SK-N-SH (cell line): ENCODE data around the gene DCHS2.

Experiments
- EP300 ChIP-seq, 2 experiments: IDR thresholded peaks; 2 replicates each; pipeline versions ENCODE4 v1.4.0 to v1.6.1; 2012; ENCODE audit warnings: borderline replicate concordance in 1 of 2, low read depth in 1 of 2, low read length in 1 of 2
- EZH2phosphoT487 ChIP-seq: fragments of 200-600 bp; sonication (generic); IDR thresholded peaks from 2 replicates; pipeline ENCODE4 v1.6.1; 2017; ENCODE audit warnings: low read depth, mixed run types, mild to moderate bottlenecking, antibody characterized with exemption, moderate library complexity, borderline replicate concordance
- FOXM1 ChIP-seq: IDR thresholded peaks from 2 replicates; pipeline ENCODE4 v1.4.0; 2012; ENCODE audit warnings: low read depth, mild to moderate bottlenecking
- NFIC ChIP-seq: IDR thresholded peaks from 2 replicates; pipeline ENCODE4 v1.4.0; 2012; ENCODE audit warnings: borderline replicate concordance
- POLR2AphosphoS5 ChIP-seq: IDR thresholded peaks from 2 replicates; pipeline ENCODE4 v1.6.1; 2012; ENCODE audit warnings: low read depth, low read length
- RAD21 ChIP-seq: IDR thresholded peaks from 2 replicates; pipeline ENCODE4 v1.6.1; 2012; ENCODE audit warnings: mild to moderate bottlenecking, low read length
- TEAD4 ChIP-seq: IDR thresholded peaks from 2 replicates; pipeline ENCODE4 v1.4.0; 2012; ENCODE audit warnings: mild to moderate bottlenecking, borderline replicate concordance; ENCODE audit not compliant: insufficient read depth
- YY1 ChIP-seq: IDR thresholded peaks from 2 replicates; pipeline ENCODE4 v1.4.0; 2012; ENCODE audit warnings: low read depth, mild to moderate bottlenecking
- TF ChIP-seq, protein P1 (sequence below): IDR thresholded peaks from 2 replicates; pipeline ENCODE4 v1.4.0; 2012; ENCODE audit warnings: low read depth
- TF ChIP-seq, protein P2 (sequence below): fragments of 200-600 bp; sonication (generic); IDR thresholded peaks from 2 replicates; pipeline ENCODE4 v1.6.1; 2017; ENCODE audit warnings: antibody characterized with exemption, mild to moderate bottlenecking, moderate library complexity
- TF ChIP-seq, protein P3 (sequence below): fragments of 150-350 bp; IDR thresholded peaks from 2 replicates; pipeline ENCODE4 v1.6.1; 2017; ENCODE audit warnings: antibody characterized with exemption, low read length, low read depth, borderline replicate concordance

DNA sequence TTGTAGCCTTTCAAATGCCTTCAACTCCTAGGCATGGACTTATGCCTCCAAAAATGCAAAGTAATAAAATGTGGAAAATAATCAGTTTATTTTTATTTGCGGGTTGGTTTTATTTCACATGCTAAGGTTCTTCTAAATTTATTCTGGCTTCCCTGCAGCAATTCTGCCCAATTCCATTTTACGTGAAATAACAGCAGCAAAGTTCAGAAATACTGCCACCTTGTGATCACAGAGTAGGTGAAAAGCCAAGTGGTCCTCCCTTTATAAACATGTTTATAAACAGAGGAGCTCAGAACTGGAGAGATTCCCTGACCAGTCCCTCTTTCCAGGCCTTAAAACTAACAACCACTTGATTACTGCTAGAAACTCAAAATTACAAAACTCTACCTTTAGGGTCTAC, 14.7 kb upstream of the DCHS2 start:
- no peak for TF ChIP-seq EP300 (IDR thresholded peaks at IDR 0.05; ENCODE audit: borderline replicate concordance in 1 of 2, low read depth in 1 of 2, low read length in 1 of 2)
- TF ChIP-seq POLR2AphosphoS5 = no peak
- no peak for TF ChIP-seq FOXM1
- TF ChIP-seq NFIC = no peak
- TF ChIP-seq, protein P1, sequence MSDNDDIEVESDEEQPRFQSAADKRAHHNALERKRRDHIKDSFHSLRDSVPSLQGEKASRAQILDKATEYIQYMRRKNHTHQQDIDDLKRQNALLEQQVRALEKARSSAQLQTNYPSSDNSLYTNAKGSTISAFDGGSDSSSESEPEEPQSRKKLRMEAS = no peak
- no peak for TF ChIP-seq EZH2phosphoT487
- TF ChIP-seq, protein P2, sequence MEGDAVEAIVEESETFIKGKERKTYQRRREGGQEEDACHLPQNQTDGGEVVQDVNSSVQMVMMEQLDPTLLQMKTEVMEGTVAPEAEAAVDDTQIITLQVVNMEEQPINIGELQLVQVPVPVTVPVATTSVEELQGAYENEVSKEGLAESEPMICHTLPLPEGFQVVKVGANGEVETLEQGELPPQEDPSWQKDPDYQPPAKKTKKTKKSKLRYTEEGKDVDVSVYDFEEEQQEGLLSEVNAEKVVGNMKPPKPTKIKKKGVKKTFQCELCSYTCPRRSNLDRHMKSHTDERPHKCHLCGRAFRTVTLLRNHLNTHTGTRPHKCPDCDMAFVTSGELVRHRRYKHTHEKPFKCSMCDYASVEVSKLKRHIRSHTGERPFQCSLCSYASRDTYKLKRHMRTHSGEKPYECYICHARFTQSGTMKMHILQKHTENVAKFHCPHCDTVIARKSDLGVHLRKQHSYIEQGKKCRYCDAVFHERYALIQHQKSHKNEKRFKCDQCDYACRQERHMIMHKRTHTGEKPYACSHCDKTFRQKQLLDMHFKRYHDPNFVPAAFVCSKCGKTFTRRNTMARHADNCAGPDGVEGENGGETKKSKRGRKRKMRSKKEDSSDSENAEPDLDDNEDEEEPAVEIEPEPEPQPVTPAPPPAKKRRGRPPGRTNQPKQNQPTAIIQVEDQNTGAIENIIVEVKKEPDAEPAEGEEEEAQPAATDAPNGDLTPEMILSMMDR = peak; percentile 58
- no peak for TF ChIP-seq TEAD4
- no peak for TF ChIP-seq YY1
- TF ChIP-seq, protein P3, sequence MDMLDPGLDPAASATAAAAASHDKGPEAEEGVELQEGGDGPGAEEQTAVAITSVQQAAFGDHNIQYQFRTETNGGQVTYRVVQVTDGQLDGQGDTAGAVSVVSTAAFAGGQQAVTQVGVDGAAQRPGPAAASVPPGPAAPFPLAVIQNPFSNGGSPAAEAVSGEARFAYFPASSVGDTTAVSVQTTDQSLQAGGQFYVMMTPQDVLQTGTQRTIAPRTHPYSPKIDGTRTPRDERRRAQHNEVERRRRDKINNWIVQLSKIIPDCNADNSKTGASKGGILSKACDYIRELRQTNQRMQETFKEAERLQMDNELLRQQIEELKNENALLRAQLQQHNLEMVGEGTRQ = no peak
- peak; percentile 61 for TF ChIP-seq RAD21
